Nephron (organoid): ENCODE data around the gene PIGT.

ENCODE experiments used
- H3K27ac Mint-ChIP-seq, 3 experiments: 2 replicates each; pipeline ENCODE4 v1.8.0; 2020; ENCODE audit warnings: mixed read lengths in 3 of 3, mild to moderate bottlenecking in 2 of 3, moderate library complexity in 1 of 3
- H3K27me3 Mint-ChIP-seq: 2 replicates; pipeline ENCODE4 v1.8.0; 2021; ENCODE audit warnings: low read depth, mild to moderate bottlenecking, moderate library complexity, mixed read lengths
- H3K36me3 Mint-ChIP-seq: 2 replicates; pipeline ENCODE4 v1.8.0; 2020; ENCODE audit warnings: low read depth, mixed read lengths
- H3K4me1 Mint-ChIP-seq: 2 replicates; pipeline ENCODE4 v1.8.0; 2020; ENCODE audit warnings: mixed read lengths
- H3K4me3 Mint-ChIP-seq, 3 experiments: 2 replicates each; pipeline ENCODE4 v1.8.0; 2020; ENCODE audit warnings: mild to moderate bottlenecking in 3 of 3, mixed read lengths in 3 of 3, moderate library complexity in 2 of 3
- H3K9me3 Mint-ChIP-seq: 2 replicates; pipeline ENCODE4 v1.8.0; 2020; ENCODE audit warnings: mixed read lengths
- TF ChIP-seq, protein P1 (sequence below), 3 experiments: fragments of 200-600 bp; sonication (generic); IDR thresholded peaks; one replicate each; pipeline ENCODE4 v1.5.0; 2021; ENCODE audit warnings: antibody characterized with exemption in 3 of 3; ENCODE audit not compliant: unreplicated experiment in 3 of 3

The PIGT gene

DNA sequence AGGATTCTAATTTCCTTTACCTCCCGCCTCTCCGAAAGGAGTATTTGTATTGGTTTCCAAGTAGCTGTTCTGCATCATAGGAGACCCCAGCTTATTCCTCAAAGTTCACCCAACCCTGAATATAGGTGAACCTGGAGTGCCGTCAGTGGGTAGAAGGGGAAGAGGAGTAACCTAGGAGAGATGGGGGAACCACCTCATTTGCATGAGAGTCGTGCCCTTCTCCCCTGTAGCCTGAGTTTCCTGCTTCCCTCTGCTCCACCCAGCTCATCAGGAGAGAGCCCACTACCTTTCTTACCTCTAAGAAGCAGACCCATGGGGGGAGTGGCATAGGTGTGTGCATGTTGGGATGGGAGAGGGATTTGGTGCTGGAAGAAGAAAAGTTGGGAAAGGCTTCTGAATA, 36.3 kb downstream of the PIGT start:
- no peak overlapping the region for H3K27ac Mint-ChIP-seq
- H3K9me3 Mint-ChIP-seq = no peaks in the 10 kb centered on the region
- TF ChIP-seq, protein P1, sequence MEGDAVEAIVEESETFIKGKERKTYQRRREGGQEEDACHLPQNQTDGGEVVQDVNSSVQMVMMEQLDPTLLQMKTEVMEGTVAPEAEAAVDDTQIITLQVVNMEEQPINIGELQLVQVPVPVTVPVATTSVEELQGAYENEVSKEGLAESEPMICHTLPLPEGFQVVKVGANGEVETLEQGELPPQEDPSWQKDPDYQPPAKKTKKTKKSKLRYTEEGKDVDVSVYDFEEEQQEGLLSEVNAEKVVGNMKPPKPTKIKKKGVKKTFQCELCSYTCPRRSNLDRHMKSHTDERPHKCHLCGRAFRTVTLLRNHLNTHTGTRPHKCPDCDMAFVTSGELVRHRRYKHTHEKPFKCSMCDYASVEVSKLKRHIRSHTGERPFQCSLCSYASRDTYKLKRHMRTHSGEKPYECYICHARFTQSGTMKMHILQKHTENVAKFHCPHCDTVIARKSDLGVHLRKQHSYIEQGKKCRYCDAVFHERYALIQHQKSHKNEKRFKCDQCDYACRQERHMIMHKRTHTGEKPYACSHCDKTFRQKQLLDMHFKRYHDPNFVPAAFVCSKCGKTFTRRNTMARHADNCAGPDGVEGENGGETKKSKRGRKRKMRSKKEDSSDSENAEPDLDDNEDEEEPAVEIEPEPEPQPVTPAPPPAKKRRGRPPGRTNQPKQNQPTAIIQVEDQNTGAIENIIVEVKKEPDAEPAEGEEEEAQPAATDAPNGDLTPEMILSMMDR (IDR thresholded peaks at IDR 0.05; ENCODE audit: unreplicated experiment in 3 of 3) = no peak
- no peak overlapping the region for H3K4me3 Mint-ChIP-seq
- H3K27me3 Mint-ChIP-seq = peaks cover 3% of the 10 kb centered on the region
- no peaks in the 10 kb centered on the region for H3K36me3 Mint-ChIP-seq
- no peaks in the 10 kb centered on the region for H3K4me1 Mint-ChIP-seq

DNA sequence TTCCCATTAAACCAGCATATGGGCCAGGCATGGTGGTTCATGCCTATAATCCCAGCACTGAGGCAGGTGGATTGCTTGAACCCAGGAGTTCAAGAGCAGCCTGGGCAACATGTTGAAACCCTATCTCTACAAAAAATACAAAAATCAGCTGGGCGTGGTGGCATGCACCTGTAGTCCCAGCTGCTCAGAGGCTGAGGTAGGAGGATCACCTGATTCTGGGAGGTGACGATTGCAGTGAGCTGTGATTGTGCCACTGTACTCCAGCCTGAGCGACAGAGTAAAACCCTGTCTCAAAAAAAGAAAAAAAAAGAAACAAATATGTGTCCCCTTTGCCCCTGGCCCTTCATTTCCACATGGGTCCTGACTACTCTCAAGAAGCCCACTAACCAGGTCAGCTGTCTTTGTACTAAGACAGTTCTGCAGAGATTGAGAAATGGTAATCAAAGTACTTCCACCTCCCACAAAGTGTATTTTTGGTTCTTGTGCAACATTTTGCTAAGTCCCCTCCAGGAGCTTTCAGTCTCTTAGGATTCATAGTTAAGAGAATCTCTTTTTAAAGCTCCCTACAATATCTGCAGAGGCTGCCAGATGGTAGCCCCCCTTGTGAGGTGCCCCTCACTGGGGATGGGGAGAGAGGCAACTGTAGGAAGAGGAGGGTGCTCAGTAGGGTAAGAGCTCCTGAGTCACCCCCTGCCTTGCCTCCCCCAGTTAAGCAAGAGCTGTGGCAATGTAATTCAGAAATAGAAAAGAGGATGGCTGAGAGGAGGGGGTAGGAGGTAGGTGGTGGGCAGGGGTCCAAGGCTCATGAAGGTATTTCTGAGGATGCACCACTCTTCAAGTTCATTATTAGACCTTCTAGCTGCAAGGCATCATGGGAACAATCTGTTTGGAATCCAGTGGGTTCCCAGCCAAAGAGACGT, 37.1 kb downstream of the PIGT start:
- Mint-ChIP-seq H3K27ac (no peak overlapping the region), H3K36me3 (no peaks in the 10 kb centered on the region), H3K27me3 (peaks cover 3% of the 10 kb centered on the region)

DNA sequence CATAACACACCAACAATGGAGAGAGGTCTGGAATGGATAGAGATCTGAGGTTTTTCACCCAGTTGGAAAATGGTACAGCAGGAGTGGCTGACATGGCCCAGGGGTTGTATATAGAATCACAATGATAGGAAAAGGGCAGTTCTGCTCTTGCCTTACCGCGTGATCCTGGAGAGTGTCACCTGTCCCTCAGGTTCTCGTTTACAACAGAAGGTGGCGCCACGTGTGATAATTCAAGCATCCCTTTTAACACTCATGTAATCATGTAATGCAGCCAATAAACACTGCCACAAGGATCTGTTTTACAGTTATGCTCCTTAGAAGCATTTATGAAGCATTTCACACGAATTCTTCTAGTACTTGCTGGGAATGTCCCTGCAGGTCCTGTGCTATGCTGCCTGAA, 40.7 kb downstream of the PIGT start:
- H3K4me3 Mint-ChIP-seq = no peak overlapping the region
- no peaks in the 10 kb centered on the region for H3K9me3 Mint-ChIP-seq
- H3K27ac Mint-ChIP-seq = no peak overlapping the region
- H3K4me1 Mint-ChIP-seq = no peaks in the 10 kb centered on the region
- H3K27me3 Mint-ChIP-seq = peaks cover 3% of the 10 kb centered on the region
- no peaks in the 10 kb centered on the region for H3K36me3 Mint-ChIP-seq
- TF ChIP-seq, protein P1 (IDR thresholded peaks at IDR 0.05; ENCODE audit: unreplicated experiment in 3 of 3) = peak; percentile 16 to 45 (median 32)

More for the DNA sequence above, 37.1 kb downstream of the PIGT start:
- TF ChIP-seq, protein P1 (IDR thresholded peaks at IDR 0.05; ENCODE audit: unreplicated experiment in 3 of 3) = no peak
- Mint-ChIP-seq H3K4me1 (no peaks in the 10 kb centered on the region), H3K4me3 (no peak overlapping the region), H3K9me3 (no peaks in the 10 kb centered on the region)

DNA sequence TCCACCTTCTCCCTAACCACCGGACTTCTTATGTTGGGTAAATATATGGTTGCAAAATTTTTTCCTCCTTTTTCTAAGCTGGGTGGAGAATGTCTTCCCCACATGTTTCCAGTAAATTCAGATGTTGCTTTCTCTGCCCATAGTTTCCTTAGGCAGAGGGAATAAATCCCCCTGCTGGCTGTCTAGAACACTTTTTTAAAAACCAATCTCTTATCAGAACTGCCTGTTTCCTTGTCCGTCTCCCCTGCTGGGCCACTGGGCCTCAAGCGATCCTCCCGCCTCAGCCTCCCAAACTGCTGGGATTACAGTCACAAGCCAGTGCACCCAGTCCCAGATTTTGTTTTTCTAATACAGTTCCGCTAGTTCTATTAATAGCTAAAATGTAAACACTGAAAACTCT, 43.7 kb downstream of the PIGT start:
- no peaks in the 10 kb centered on the region for H3K4me1 Mint-ChIP-seq
- no peak overlapping the region for H3K4me3 Mint-ChIP-seq
- TF ChIP-seq, protein P1 (IDR thresholded peaks at IDR 0.05; ENCODE audit: unreplicated experiment in 3 of 3) = peak in 2 of 3 experiments; percentile 17 to 31
- H3K27ac Mint-ChIP-seq = no peak overlapping the region
- H3K9me3 Mint-ChIP-seq = no peaks in the 10 kb centered on the region
- H3K27me3 Mint-ChIP-seq = peaks cover 3% of the 10 kb centered on the region
- no peaks in the 10 kb centered on the region for H3K36me3 Mint-ChIP-seq

DNA sequence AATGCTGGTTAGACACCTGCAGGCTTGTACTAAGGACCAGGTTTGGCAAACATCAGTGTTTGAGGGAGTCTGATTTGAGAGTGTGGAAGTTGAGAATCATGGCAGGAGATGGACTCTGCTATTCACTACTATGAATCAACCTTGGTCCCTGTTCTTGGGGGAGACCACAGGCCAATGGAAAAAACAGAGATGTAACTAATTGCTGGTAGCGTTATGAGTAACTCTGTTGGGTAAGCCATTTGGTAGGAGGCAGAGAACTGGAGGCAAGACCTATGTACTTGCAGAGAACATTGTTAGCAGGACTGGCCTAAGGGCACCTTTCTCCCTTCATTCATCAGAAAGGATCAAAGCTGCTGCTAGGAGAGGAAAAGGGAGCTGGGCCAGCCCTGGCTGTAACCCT, 45.3 kb downstream of the PIGT start:
- TF ChIP-seq, protein P1 (IDR thresholded peaks at IDR 0.05; ENCODE audit: unreplicated experiment in 3 of 3) = no peak
- H3K27ac Mint-ChIP-seq = no peak overlapping the region
- no peak overlapping the region for H3K4me3 Mint-ChIP-seq
- no peaks in the 10 kb centered on the region for H3K9me3 Mint-ChIP-seq
- no peaks in the 10 kb centered on the region for H3K4me1 Mint-ChIP-seq
- H3K27me3 Mint-ChIP-seq = peaks cover 3% of the 10 kb centered on the region
- H3K36me3 Mint-ChIP-seq = no peaks in the 10 kb centered on the region
